Liver (tissue), 3 donors: ENCODE measurements around the gene SHC1.

Source experiments
- CTCF ChIP-seq: fragments of 150-350 bp; IDR thresholded peaks from 2 replicates; pipeline ENCODE4 v1.5.1; 2017; ENCODE audit warnings: improper control_type of control experiment, low read depth, low read length; ENCODE audit not compliant: missing input control
- HNF4A ChIP-seq, 2 donors: conservative IDR thresholded peaks; 2 replicates each; pipeline ENCODE4 v1.6.1; 2016; ENCODE audit warnings: antibody characterized with exemption in 2 of 2, mild to moderate bottlenecking in 2 of 2
- RAD21 ChIP-seq, 2 donors: IDR thresholded peaks; 2 replicates each; pipeline ENCODE4 v1.6.1; 2016; ENCODE audit warnings: antibody characterized with exemption in 2 of 2, mild to moderate bottlenecking in 2 of 2
- SP1 ChIP-seq: IDR thresholded peaks from 2 replicates; pipeline ENCODE4 v1.6.1; 2018; ENCODE audit warnings: antibody characterized with exemption, mild to moderate bottlenecking
- TAF1 ChIP-seq: conservative IDR thresholded peaks from 2 replicates; pipeline ENCODE4 v1.6.1; 2016; ENCODE audit warnings: antibody characterized with exemption, mild to moderate bottlenecking
- YY1 ChIP-seq: IDR thresholded peaks from 2 replicates; pipeline ENCODE4 v1.6.1; 2016; ENCODE audit warnings: antibody characterized with exemption, mild to moderate bottlenecking
- donor health status: healthy.
- donor health status: healthy.

DNA sequence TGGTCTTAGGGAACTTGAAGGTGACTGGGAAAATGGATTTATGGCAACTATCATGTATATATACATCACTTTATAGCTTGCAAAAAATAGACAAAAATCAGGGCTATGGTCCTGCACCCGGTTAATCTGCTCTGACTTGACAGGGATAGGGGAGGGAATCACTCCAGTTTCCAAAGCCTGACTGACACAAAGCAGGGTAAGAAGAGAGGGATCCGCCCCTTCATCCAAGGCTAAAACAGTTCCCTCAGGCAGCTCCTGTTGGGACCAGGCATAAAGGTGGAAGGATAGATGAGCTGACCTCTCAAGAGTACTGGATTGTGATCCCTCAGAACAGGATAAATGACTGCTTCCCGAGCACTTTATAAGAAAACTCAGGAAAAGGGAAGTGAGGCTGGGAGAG, 16.0 kb downstream of the SHC1 start:
- TF ChIP-seq CTCF (no peak), HNF4A (conservative IDR thresholded peaks at IDR 0.05) (no peak), YY1 (no peak), TAF1 (no peak), RAD21 (IDR thresholded peaks at IDR 0.05) (no peak), SP1 (no peak)
